ENCODE results near the gene NT5M.

Gene NT5M

DNA sequence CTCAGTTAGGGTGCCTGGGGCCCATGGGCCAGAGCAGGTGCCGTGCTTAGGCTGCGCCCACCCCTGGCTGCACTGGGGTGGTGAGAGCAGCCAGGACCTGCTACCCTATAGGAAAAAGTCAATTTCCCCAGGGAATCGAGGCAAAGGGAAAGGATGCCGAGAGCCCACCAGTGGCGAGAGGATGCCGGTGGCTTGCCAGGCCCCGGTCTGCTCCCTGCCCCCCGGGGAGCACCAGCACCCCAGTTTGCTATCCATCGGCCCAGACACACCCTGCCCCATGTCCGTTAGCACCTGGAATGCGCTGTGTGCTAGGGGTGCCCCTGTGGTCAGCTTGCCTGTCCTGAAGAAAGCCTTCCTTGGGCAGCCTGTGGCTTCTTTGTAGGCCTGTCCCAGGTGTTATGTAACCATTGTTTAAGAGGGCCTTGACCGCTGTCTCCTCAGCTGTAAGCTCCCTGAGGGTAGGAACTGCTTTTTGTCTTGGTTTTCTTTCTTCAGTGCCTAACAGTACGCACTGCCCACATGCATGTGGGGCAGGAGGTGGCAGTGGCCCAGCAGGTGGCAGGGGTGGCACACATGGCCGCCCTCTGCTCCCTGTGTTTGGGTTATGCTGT lies 40.8 kb downstream of the NT5M start:
- no peak for DNase-seq

DNA sequence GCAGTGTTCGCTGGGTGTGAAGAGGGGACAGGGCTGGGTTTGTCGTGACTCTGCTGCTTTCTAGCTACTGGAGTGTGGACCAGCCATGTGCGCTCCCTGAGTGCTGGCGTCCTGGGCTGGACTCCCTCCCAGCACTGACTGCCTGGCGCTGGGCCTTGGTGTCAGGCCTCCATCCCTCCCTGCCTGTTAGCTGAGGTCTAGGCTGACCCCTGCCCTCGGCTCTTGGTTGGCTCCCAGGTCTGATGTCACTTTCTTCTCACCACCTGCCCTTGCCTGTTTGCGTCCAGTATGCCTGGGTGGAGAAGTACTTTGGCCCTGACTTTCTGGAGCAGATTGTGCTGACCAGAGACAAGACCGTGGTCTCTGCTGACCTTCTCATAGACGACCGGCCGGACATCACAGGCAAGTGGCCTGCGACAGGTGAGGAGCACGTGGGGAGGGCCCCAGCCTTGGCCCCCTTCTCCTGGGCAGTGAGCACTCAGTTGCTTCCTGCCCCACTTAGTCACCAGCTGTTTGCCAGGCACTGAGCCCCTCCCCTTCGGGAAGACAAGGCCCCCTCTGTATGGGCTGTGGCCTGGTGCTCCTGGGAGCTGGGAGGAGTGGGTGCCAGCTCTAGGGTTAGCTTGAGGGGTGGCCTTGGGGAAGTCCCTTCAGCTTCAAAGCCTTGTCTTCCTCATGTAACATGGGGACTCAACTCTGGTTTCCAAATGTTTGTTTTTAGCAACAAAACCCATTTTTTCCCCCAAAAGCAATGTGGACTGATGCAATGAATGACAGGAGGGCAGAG lies 41.5 kb downstream of the NT5M start:
- DNase-seq = no peak

DNA sequence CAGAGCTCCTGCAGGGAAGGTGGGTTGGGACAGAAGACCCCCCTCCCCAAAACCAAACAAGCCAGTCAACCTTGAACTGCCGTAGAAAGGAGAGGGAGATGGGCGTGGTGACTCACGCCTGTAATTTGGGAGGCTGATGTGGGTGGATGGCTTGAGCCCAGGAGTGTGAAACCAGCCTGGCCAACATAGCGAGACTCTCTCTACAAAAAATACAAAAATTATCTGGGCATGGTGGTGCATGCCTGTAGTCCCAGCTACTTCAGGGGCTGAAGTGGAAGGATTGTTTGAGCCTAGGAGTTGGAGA lies 42.1 kb downstream of the NT5M start:
- no peak for DNase-seq

DNA sequence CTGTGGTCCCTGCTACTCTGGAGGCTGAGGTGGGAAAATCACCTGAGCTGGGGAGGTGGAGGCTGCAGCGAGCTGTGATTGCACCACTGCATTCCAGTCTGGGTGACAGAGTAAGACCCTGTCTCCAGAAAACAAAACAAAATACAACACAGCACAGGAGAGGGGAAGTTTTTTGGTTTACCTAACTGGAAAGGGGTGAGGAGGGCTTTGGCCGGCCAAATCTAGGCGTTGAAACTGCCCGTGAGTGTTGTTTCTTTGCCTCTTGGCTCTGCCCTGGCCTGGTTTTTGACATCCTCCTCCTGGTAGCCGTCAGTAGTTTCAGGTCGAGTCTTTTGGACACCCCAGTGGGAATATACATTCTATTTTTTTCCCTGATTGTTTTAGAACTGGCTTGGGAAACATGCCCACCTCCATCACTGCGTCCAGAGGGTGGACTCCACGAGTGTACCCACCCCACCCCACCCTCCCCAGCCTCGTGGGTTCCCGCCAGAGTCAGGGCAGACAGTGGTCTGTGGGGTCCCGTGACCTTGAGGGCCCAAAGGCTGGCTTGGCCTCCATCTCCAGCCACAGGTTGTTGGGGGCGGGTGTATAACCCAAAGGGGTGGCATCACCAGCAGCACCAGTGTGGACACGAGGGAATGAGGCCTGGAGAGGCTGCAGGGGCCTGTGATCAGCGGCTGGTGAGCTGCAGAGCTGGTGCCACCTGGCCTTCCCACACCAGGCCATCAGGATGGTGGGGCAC lies 42.7 kb downstream of the NT5M start:
- DNase-seq = no peak

DNA sequence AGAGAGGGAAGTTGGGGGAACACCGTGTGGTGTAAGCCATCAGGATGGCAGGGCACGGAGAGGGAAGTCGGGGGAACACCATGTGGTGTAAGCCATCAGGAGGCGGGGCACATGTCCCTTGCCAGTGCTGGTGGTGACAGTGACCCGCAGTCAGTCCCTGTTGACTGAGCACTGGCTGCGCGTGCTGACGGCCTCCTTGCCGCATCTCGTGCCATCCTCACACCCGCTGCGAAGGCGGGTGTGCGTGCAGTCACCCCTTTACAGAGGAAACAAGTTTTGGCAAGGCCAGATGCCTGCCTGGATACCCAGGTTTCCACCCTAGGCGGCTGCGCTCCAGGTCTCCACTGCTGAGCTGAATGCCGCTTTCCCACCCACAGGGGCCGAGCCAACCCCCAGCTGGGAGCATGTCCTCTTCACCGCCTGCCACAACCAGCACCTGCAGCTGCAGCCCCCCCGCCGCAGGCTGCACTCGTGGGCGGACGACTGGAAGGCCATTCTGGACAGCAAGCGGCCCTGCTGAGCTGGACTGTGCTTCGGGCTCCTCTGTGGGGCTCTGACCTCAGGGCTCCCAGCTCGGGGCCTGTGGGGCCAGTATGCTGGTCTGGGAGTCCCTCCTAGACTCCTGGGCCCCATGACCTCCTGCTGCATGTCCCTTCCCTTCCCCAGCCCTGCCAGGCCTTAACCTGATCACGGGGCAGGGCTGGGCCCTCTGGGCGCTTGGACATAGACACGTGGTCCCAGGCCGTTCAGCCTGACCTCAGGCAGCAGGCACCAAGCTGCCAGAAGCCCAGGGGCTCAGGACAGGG lies 43.5 kb downstream of the NT5M start:
- no peak for DNase-seq

DNA sequence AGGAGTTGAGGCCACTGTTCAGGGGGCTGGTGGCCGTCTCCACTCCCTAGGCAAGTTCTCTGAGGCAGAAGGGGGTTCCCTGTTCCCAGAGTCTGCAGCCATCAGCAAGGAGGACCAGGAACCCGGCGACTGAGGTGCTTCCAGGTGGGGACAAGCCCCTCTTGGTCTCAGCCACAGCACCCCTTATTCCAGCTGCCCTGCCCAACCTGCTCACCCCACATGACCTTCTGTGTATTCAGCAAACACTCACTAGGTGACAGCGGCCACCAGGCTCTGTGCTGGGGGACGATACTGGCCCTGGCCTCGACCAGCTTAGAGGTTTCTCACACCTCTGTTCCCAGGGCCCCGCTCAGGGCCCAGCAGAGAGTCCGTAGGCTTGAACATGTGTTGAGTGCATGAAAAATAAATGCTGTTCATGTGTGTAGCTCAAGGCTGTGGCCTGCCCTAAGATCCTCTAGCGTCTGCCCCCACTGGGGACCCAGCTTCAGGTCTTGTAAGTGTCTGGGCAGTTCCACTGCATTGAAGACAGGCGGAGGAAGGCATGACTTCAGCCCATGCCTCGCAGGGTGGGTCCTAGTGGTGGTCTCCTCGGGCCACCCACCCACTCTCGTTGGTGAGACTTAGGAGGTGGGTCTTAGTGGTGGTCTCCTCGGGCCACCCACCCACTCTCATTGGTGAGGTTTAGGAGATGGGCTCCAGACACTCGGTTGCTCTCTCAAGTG lies 44.2 kb downstream of the NT5M start:
- DNase-seq = no peak

DNA sequence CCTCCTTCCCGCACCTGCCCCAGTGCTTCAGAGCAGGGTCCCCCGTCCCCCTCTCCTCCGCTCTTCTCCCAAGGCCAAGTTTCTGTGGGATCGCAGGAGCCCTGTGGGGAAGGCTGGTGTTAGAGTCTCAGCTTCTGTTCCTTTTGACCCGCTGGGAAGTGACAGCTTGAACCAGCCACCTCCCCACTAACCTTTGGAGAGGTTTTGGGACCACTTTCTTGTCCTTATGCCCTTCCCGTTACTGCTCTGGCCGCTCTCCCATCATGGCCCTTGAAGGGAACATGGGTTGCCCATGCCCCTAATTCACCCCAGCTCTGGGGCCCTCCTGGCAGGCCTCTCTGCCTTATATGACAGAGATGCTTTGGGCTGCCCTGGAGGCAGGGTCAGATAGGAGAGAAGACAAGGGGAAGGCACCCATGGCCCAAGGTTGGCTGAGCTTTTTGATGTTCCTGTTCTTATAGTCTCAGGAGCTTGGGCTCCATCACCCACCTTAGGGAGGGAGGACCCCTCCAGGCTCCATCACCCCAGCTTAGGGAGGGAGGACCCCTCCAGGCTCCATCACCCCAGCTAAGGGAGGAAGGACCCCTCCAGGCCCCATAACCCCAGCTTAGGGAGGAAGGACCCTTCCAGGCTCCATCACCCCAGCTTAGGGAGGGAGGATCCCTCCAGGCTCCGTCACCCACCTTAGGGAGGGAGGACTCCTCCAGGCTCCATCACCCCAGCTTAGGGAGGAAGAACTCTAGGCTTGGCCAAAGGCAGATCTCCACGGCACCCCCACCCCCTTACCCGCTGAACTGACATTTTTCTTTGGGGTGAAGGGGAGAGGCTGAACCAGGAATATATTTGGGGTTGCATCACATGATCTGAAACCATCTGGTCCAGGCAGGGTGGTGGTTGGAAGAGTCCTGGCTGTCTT lies 45.0 kb downstream of the NT5M start:
- no peak for DNase-seq

DNA sequence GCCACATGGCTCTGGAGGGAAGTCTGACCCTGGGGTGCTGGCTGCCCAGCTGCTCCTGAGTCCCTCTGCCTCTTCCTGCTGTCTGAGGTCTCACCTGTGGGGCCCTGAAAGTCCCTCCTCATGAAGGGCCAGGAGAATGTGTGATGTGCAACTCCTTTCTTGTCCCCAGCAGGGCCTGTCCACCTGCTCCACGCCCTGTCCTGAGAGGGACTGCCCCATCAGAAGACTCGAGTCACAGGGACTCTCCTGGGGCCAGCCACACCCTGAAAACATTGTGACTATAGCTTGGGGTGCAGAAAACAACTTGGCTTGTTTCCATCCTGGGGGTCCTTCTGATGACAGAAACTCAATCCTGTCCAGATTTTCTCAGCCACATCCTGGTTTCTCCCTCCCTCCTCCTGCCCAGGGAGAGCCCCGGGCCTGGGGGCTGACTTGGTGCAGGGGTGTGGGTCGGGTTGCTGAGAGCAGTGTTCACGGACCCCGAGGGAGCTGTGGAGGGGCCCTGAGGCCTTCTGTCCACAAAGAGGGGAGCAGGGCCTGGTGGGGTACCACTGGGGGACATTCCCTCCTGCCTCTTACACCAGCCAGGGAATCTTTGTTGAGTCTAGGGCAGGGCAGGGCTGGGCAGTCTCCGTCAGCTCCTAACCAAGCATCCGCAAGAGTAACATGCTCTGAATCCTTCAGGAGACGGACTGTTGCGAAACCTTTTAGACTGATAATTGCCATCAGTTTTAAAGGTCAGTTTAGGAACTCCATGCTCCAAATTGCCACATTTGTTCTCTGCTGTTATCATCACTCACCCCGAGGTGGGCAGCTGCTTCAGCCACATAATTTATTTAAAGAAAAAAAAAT lies 45.9 kb downstream of the NT5M start:
- DNase-seq = no peak

DNA sequence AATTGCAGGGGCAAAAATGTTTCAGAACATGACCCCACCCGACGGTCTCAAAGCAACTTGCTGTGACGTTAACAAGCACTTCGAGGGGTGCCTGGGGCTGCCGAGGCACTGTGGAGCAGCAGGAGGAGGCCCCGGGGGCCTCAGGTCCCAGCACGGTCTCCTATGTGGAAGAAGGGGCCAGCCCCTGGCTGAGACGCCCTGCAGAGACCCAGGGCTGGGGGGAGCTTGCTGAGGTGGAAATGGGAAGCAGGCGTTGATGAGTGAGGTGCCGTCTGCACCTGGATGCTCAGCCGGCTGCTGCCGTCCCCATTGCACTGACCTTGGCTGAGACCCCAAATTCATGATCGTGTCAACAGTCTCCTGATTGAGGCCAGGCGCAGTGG lies 46.5 kb downstream of the NT5M start:
- no peak for DNase-seq

DNA sequence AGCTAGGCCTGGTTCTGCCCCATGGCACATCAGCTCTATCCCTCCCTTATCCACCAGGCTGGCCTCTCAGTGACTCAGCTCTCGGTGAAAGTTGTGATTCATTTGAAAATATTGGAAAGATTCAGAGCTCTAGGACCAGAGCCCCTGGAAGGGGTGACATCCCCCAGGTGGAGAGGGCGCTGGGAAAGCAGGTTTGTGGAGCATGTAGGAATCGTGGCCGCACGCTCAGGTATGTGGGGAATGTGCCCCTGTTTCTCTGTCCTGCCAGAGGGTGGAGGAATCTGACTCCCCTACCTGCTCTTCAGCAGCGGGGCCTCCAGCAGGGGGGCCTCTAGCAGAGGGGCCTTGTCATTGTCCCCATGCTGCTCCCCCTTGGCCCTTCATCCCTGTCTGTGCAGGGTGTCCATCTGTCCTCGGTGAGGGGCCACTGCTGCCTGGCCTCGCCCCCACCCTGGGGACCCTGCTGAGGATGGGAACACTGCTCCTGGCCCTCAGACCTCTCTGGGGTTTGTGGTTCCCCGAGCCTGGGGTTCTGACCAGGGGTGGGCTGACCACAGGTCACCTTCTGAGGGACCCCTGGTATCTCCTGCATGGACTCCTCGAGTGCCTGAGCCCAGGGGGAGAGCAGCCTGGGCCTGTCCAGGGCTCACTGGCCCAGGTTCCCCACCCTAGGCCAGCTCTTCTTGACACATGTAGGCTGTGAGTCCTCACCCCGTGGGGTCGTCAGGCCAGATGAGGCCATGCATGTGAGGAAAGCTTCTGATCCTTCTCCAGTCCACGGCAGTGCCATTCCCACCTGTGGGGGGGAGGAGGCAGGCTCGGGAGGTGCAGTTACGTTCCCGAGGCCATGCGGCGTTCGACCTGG lies 47.5 kb downstream of the NT5M start:
- no peak for DNase-seq

DNA sequence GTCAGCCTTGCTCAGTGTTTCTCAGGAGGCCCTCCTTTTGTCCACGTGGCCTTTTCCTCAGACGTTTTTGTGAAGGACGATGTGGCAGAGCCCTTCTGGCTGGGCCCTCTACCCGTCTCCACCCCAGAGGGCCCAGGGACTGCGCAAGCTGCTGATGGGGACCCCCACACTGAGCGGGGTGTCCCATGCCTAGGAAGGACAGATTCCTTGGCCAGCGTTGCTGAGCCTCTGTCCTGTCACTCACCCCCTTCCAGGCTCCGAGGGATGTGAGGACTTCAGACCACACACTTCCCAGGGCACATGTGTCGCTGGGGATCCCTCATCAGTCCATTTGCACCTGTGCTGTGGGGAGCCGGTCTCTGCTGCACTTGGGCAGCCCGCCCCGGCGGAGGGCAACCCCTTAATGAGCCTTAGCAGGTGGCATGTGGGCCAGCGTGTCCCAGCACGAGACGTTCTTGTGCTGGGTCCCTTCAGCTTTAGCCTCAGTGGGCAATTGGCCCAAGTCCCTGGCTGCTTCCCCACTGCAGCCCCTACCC lies 48.3 kb downstream of the NT5M start:
- DNase-seq = no peak

DNA sequence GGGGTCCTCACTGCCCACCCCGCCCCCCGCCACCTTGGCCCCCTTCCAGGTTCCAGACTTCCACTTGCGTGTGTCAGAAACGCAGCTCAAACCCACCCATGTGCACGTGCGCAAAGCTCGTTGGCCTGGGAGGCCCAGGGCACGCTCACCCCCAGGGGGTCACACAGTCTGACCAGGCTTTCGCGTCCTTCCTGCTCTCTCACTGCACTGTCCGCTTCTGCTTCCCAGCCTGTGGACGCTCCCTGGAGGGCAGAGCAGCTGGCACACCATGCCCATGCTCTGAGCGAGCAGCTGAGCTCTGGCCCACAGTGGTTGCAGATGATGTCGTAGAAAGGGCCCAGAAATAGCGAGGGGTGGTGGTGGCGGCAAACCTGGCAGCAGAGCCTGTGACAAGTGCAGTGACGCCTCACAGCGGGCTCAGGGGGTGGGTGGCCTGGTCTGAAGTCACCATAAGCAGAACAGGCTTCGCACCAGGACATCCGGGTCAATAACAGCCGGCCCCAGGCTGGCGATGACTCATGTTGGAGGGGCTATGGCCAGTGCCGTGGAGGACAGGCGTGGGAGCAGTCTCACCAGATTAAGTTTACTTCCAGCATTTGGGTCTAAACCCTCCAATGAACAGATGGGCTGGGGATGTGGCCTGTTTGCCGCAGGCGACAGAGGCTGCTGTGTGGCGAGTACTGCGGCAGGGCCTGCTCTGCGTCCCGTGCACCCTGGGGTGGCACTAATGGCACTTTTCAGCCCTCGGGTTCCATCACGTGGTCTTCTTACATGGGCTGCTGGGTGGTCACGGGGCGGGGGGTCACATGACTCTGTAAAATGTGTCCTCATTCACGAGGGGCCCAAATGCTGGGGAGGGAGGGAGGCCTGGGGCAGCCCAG lies 49.0 kb downstream of the NT5M start:
- no peak for DNase-seq

DNA sequence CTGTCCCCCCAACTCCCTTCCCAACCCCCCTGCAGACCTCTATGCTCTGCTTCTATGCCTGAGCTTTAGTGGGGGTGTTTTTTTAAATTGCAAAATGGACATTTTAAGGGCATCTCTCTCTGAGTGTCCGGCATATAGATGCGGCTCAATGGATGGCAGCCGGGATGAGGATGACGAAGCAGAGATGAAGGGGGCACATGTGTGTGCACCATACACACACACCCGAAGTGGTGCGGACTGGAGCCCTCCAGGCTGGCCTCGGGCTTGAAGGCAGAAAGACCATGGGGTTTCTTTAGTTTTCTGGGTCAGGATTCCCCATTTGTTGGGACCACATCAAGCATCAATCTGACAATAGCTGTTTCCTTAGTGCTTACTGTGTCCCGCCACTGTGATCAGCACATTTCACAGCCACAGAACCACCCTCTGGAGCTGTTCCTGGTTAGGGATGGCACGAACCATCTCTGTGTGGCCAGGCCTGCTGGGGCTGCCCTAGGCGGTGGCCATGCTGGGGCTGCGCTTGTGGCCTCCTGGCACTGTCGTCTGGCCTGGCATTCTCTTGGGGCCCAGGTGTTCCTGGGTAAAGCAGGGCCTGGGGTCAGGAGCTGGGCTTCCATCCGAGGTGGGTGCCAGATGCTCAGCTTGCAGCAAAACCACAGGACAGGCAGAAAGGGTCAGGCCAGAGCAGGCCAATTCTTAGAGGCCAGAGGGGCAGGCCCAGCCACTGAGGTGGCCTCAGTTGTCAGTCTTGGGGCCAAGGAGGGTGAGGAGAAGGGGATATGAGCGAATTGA lies 49.9 kb downstream of the NT5M start:
- DNase-seq = no peak

DNA sequence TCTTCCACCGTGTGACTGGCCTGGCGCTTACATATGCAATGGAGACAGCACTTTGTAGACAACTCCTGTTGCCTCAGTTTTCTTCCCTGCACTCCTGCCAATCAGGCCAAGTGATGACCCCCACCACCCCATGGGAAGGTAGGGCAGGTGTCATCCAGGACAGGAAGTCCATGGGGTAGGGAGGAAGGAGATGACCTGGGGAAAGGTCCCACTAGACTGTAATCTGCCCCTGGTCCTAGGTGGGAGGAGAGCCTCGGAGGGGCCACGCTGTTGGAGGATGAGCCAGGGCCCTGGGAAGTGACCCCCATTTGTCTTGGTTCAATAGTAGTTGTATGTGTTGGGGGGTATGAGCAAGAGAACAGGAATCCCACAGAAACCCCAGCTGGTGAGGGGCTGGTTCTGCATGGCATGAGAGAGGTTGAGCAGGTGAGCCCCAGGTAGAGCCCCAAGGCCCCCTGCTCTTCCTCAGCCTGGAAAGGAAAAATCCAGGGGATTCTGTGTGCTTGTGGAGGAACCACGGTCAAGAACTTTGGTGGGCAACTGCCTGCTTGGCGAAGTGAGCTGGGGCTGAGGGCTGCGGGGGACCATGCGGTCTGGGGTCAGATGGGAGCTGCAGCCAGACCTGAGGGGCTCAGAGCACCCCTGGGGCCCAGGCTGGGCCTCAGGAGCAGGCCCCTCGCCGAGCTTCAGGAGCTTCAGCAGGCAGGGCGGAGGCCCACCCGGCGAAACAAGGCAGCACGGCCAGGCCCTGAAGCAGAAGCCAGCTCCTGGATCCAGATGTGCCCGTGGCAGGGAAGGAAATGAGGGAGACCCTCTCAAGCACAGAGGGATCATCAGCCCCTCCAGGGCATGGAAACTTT lies 50.7 kb downstream of the NT5M start:
- DNase-seq = no peak

DNA sequence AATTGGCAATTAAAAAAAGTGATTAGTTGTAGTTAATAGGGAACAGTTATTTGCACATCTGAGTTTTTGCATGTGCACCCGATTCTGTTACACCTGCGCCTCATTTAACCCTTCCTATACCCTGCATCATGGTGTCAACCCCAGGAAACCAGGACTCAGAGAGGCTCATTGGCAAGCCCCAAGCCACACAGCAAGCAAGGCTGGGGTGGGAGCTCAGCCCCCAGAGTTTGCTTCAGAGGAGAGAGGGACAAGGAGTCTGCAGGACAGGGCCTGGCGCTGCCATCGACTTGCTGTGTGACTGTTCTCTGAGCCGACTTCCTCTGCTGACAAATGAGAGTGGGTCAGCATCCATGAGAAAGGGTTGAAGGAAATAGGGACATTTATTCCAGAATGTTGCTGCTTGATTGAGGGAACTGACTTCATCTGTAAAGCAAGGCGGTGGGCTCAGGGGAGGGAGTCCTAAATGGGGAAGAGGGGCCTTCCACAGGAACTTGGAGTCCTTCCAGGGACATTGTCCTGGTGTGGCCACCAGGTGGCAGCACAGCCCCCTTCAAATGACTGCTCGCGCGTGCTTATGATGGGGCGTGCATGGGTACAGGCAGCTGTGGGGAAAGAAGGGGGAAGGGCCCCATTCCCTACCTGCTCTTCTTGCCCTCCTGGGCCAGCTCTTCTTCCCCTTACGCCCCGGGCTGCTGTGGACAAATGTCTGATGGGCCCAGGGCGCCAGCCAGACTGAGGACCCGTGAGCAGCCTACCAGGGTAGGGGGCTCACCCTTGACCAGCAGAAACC lies 51.6 kb downstream of the NT5M start:
- peak; percentile 83 for DNase-seq

DNA sequence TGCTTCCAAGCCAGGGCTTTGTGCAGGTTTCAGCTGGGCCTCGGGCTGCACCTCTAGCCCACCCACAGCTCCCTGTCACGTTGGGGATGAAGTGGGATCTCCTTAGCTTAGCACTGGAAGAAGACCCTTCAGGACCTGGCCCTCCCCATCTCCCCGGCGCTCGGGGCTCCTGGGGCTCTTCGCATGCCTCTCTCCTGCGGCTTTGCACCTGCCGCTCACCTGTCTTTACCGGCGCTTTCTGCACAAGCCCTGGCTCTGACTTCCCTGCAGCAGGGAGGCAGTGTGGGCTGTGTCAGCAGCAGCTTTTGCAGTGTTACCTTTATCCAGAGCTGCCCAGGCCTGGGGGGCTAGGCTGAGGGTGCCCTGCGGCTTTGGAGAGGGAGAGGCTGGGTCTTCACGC lies 52.3 kb downstream of the NT5M start:
- DNase-seq = no peak

Measured in activated CD4-positive, alpha-beta T cell treated with anti-CD3 and anti-CD28 coated beads, Interleukin-2, Interleukin-6, amounts not matched to agents 100 ng/mL and 50 ng/mL, durations not matched to agents 16 hours and 8 hours (primary cell).